Stimulated activated CD8-positive, alpha-beta memory T cell treated with anti-CD3 and anti-CD28 coated beads, Interleukin-4, amount 100 ng/mL, for 4 hours (primary cell): ENCODE results near the gene ATAD5.

ENCODE experiments used
- DNase-seq, 2 donors: peaks; one replicate each; pipeline ENCODE4 v3.0.0-alpha.2; 2020; ENCODE audit warnings: low read depth in 2 of 2, low spot score in 1 of 2

Gene ATAD5

DNA sequence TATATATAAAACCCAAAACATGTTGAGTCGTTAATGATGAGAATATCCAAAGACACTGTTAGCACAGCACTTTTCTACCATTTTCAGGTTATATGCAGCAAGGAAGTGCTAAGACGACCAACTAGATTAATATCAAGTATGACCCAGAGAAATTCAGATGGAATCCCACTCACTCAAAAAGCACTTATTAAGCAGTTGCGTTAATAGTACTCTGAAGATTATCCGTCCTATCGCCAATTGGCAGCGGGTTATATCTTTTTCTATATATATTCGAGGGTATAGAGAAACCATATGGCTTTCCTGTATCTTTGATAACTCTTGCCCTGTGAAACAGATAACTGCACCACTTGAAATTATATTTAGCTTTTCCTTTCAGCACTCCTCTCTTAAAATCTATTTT, 8.3 kb upstream of the ATAD5 start:
- no peak for DNase-seq

DNA sequence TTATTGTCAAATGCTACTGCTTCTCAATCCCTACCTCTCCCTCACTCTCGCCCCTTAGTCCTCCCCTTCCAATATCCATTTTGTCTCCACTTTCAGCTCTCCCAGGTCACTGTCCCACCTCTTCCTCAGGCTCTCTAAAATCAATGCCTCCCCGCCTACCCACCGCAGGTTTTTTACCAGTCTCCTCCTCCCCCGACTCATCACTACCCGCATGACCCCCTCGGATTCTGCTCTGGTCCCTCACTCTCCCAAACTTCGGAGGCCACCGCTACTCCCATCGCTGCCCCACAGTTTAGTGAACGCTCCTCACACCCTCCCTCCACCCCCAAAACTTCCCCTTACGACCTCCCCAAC, 7.8 kb upstream of the ATAD5 start:
- DNase-seq = no peak

DNA sequence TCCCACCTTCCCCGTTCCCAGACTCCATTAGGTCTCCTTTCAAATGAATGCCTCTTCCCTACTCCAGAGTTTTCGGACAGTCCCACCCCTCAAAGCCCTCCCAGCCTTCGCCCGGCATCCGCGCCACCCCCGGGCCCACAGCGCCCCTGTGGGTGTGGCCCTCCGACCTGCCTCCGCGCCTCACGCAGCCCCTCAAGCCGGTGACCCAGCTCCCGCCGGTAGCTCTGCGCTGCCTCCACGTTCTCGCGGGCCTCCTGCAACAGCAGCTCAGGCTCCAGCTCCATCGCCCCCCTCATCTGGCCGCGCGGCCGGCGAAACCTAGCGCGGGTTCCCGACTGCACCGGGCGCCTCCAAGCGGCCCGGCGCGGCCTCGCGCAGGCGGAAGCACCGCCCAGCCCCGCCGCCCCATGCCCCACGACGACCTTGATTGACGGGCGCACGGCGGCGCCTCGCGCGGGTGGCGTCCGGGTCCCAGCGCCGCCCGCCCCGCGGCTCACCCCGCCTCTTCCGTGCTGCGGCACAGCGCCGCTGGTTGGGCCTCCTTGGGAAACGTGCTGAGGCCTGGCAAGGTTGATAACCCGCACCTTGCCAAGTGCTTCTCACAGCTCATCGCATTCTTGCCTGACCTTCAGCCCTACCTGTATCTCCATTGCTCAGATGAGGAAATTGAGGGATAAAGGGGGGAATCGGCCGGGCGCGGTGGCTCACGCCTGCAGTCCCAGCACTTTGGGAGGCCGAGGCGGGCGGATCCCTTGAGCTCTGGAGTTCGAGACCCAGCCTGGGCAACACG, 7.2 kb upstream of the ATAD5 start, which contains the start of gene CRLF3:
Gene CRLF3 (minus strand): TSS at position 337 of the 790 bp plus-strand sequence. CDS start 41 bp downstream, at position 296.
- DNase-seq = peak; percentile 57 to 79

DNA sequence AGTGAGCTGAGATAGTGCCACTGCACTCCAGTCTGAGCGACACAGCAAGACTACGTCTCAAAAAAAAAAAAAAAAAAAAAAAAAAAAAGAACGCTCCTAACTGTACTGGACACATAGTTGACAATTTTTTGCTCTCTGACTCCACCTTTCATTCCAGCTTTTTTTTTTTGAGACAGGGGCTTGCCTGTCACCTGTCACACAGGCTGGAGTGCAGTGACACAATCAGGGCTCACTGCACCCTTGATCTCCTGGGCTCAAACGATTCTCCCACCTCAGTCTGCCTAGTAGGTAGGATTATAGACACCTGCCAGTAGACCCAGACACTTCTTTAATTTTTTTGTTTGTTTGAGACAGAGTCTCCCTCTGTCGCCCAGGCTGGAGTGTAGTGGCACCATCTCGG, 4.7 kb upstream of the ATAD5 start:
- DNase-seq = no peak

DNA sequence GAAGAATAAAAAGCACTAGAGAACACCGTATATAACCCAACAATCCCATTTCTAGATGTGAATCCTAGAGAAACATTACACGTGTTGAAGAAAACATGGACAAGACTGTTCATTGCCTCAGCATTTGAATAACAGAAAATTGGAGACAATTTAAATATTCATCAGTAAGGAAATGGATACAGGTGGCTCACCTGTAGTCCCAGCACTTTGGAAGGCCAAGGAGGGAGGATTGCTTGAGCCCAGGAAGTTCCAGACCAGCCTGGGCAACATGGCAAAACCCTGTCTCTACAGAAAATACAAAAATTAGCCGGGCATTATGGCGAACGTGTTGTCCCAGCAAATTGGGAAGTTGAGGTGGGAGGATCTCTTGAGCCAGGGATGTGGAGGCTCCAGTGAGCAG, 2.7 kb upstream of the ATAD5 start:
- DNase-seq = no peak

DNA sequence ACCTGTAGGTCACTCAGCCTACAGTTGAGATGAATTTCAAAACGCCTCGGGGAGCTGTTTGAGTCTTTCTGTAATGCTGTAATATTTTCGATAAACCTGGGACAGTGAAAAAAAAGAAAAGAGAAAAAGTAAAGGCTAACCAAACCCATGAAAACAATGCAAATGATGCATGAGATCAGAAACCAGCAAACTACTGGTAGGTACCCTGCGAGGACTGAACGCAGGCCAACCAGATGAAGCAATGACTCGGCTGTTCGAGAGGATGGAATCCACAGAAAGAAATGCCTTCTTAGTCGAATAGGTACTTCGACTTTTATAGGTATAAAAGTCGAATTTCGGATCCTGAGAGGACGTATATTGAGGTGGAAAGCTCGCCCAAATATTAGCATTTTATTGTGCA, 509 bp upstream of the ATAD5 start:
- DNase-seq = no peak

DNA sequence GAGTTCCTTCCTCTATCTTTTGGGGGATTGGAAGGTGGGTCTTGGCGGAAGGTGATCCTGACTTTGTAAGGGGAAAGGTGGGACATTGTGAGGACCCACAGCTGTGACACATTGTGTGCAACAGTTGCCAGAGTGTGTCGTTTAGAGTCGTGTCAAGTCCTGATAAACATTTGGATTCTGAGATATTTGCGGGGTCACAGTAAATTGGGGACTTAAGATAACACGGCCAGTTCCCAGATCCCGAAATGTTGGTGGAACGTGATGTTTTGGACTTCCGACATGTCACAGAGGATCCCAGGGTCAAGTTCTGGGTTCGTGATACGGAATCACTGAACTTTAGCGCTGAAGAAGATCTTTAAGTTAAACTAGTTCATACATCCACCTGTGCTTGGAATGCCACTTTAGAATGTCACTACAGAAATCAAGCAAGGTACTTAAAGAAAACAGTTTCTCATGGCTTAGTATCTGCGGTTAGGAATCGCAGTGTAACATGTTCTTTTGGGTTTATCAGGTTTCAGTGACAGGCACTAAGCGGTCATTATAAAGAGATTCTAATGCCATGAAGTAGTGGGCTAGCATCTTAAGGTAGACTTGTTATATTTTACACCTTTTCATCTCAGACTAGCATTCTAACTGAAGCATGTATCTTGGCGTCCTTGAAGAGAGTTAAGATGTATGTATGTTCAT, 815 bp downstream of the ATAD5 start:
- no peak for DNase-seq

GRCh38 chr17:30838202-30838807, 6.5 kb downstream of the ATAD5 start:
- DNase-seq = no peak

GRCh38 chr17:30840771-30841170, 9.0 kb downstream of the ATAD5 start:
- no peak for DNase-seq

- no peak for DNase-seq
These were observed 16.3 kb downstream of the ATAD5 start for GRCh38 chr17:30848021-30848420.

DNA sequence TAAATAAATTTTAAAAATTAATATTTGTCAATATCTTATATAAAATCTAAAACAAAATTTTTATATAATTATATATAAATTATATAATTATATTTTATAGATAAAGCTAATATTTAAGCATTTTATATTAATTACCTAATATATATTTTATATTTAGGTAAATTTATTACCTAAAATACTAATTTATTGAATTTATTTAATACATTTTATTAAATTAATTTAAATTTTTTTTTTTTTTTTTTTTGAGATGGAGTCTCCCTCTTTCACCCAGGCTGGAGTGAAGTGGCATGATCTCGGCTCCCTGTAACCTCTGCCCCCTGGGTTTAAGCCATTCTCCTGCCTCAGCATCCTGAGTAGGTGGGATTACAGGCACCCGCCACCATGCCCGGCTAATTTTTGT, 22.4 kb downstream of the ATAD5 start:
- no peak for DNase-seq

DNA sequence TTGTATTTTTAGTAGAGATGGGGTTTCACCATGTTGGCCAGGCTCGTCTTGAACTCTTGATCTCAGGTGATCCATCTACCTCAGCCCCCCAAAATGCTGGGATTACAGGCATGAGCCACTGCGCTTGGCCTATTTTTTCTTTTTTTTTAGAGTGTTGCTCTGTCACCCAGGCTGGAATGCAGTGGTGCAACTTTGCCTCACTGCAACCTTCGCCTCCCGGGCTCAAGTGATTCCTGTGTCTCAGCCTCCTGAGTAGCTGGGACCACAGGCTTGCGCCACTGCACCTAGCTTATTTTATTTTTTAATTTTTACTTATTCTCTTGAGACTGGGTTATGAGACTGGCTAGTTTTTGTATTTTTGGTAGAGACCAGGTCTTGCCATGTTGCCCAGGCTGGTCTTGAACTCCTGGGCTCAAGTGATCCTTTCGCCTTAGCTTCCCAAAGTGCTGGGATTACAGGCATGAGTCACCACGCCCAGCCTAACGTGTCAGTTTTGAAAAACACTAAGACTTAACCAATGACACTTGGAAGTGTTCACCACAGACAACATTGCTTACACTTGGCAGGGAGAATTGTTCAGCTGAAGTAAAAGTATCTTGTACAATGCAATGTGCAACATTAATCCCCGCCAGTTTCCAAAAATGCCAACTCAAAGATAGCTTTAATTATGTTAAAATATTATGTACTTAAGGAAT, 26.9 kb downstream of the ATAD5 start:
- no peak for DNase-seq

DNA sequence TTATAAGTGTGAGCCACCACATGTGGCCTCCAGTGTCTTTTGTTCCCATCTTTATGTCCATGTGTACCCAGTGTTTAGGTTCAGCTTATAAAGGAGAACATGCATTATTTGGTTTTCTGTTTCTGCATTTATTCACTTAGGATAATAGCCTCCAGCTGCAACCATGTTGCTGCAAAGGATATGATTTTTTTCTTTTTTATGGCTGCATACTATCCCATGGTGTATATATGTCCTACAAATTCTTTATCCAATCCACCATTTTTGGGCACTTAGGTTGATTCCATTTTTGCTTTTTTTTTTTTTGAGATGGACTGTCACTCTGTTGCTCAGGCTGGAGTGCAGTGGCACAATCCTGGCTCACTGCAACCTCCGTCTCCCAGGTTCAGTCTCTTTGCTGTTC, 32.9 kb downstream of the ATAD5 start:
- DNase-seq = no peak

- DNase-seq = no peak
These were observed 37.2 kb downstream of the ATAD5 start for GRCh38 chr17:30869005-30869404.

GRCh38 chr17:30886187-30886586, 54.4 kb downstream of the ATAD5 start:
- DNase-seq = no peak

GRCh38 chr17:30894236-30894635, 62.5 kb downstream of the ATAD5 start:
- DNase-seq = no peak

DNA sequence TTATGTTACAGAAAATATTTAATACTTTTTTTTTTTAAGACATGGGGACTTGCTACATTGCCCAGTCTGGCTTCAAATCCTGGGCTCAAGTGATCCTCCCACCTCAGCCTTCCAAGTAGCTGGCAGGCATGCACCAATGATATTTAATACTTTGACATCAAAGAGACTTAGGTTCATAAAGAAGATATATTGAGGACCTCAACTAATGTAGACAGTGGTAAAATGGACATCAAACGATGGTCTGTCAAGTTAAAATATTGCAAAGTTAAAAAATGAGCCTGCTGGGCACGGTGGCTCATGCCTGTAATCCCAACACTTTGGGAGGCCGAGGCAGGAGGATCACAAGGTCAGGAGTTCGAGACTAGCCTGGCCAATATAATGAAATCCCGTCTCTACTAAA, 65.5 kb downstream of the ATAD5 start:
- DNase-seq = no peak

- DNase-seq = no peak
These were observed 74.0 kb downstream of the ATAD5 start for GRCh38 chr17:30905742-30906100.

DNA sequence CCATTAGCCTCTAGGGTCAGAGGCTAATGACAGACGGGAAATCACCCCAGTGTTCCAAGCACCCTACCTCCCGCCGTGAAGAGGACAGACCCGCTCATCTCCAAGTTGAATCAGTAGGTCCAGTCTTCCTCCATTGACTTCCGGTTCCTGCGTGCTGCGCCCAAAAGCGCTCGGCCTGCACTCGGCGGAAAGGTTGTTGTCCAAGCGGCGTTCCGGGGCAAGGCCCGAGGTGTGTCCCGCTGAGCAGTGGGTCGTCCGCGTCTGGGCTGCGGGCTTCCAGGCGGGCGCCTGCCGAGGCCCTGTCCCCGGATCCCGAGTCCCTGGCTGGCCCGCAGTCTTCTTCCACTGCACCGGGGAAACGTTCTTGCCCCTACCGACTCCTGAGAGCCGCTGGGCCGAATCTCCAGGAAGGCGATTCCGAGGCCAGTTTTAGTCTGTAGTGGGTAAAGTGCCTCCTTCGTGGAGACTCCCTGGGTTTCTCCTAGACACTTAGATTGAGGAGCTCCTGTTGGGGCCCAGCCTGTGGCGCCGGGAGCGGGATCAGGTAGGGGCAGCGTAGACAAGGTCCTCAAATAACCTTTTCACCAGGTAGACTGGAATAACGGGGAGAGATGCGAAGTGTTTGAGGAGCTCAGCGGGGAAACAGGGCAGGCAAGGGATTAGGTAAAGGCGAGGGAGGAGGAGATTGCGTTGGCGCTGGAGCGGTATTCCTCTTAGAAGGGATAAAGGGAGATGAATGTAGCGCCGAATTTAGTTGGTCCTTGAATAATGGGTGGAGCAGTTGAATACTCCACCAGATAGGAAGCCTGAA, 74.5 kb downstream of the ATAD5 start, which contains the start of gene TEFM:
Gene TEFM (minus strand): TSS at position 138 of the 811 bp plus-strand sequence. CDS start 40 bp downstream, at position 98.
- peak; percentile 70 for DNase-seq

DNA sequence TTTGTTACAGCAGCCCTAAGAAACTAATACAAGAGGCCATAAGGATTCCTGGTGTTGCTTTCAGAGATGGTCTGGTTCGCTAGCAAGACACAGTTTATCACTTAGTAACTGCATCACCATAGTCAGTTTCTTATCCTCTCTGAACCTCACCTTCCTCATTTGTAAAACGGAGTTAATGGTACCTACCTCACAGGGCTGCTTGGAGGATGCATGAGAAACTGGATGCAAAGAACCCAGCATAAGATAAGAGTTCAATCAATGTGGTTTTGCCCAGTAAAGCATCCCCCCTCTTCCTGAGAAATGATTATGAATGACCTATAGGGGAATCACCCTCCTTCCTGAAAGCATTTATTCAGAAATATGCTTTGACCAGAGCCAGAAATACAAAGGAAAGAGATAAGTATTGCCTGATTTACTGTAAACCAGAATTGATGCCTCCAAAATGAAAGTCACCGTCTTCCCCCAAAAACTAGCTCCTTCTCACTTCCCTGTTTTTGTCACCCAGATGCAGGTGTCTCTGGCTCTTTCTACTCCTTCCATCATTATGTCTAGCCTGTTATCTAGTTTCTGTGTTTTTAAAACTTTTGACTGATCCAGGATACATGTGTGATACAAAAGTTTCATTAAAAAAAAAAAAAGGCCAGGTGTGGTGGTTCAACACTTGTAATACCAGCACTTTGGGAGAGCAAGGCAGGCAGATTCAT, 77.1 kb downstream of the ATAD5 start:
- DNase-seq = no peak
